ENCODE data around the gene ZNF385A. TPM values are rescaled to one million over a fixed set of nuclear protein-coding genes. Genes with fewer than 3 reads are reported as not detected.
A peak's percentile ranks its signal among the peaks of the same experiment; 100 is the strongest.

The ZNF385A gene
- polyA plus RNA-seq, 1 donor from 2014 or later = 0.46 TPM

GRCh38 chr12:54419088-54419887 is 34.8 kb upstream of the ZNF385A start, which contains the start of gene ITGA5:
Gene ITGA5 (minus strand): TSS chr12:54419266. CDS start chr12:54419198, 68 bp downstream.
- H2AFZ ChIP-seq (ENCODE audit: low read depth, low read length) = no peak within 1 kb of the TSS
- H3K9ac ChIP-seq (ENCODE audit: low read length) = no peak within 1 kb of the TSS
- no peaks in the 10 kb centered on the region for H4K20me1 ChIP-seq (ENCODE audit: insufficient read depth)
- no peak within 1 kb of the TSS for H3K27ac ChIP-seq (ENCODE audit: low read length)
- no peaks in the 10 kb centered on the region for H3F3A ChIP-seq (ENCODE audit: insufficient read depth, low read length, poor library complexity, severe bottlenecking)
- no peaks in the 10 kb centered on the region for H3K9me3 ChIP-seq (ENCODE audit: low read length)
- H3K9me2 ChIP-seq (ENCODE audit: insufficient read depth, low read length) = no peaks in the 10 kb centered on the region
- H3K4me3 ChIP-seq (ENCODE audit: low read length) = peak within 1 kb of the TSS; percentile 54
- no peaks in the 10 kb centered on the region for H3K79me2 ChIP-seq (replicated peaks; ENCODE audit: insufficient read depth, low read length)
- no peak for TF ChIP-seq MXI1 (conservative IDR thresholded peaks at IDR 0.05; ENCODE audit: poor library complexity, severe bottlenecking)
- TF ChIP-seq RAD21 (conservative IDR thresholded peaks at IDR 0.05) = no peak
- TF ChIP-seq TAF1 (IDR thresholded peaks at IDR 0.05; ENCODE audit: low read depth) = no peak
- no peak for TF ChIP-seq CTCF (IDR thresholded peaks at IDR 0.05; ENCODE audit: poor library complexity, severe bottlenecking)
- TF ChIP-seq EZH2 (IDR thresholded peaks at IDR 0.05; ENCODE audit: borderline replicate concordance, insufficient read depth, low read length, poor library complexity, severe bottlenecking) = no peak
- no peak for TF ChIP-seq SMC3 (conservative IDR thresholded peaks at IDR 0.05; ENCODE audit: poor library complexity)
- no peak for TF ChIP-seq POLR2AphosphoS5 (IDR thresholded peaks at IDR 0.05)
- no peak for TF ChIP-seq REST (IDR thresholded peaks at IDR 0.05; ENCODE audit: borderline replicate concordance)
- TF ChIP-seq EP300 (conservative IDR thresholded peaks at IDR 0.05; ENCODE audit: poor library complexity, severe bottlenecking) = no peak
- no peak within 1 kb of the TSS for H3K4me2 ChIP-seq (ENCODE audit: low read length)
- H3K36me3 ChIP-seq (ENCODE audit: insufficient read depth, low read length) = no peaks in the 10 kb centered on the region
- H3K27me3 ChIP-seq (ENCODE audit: insufficient read depth, low read depth, low read length) = peaks cover 31% of the 10 kb centered on the region

GRCh38 chr12:54418441-54419087 is 34.0 kb upstream of the ZNF385A start:
- Histone ChIP-seq H3K79me2 (replicated peaks; ENCODE audit: insufficient read depth, low read length) (no peaks in the 10 kb centered on the region), H4K20me1 (ENCODE audit: insufficient read depth) (no peaks in the 10 kb centered on the region), H3F3A (ENCODE audit: insufficient read depth, low read length, poor library complexity, severe bottlenecking) (no peaks in the 10 kb centered on the region), H3K9me3 (ENCODE audit: low read length) (no peaks in the 10 kb centered on the region), H3K4me3 (ENCODE audit: low read length) (peak overlapping the region; percentile 54), H3K4me2 (ENCODE audit: low read length) (no peak overlapping the region), H3K27me3 (ENCODE audit: insufficient read depth, low read depth, low read length) (peaks cover 31% of the 10 kb centered on the region), H2AFZ (ENCODE audit: low read depth, low read length) (no peak overlapping the region), H3K27ac (ENCODE audit: low read length) (no peak overlapping the region), H3K36me3 (ENCODE audit: insufficient read depth, low read length) (no peaks in the 10 kb centered on the region), H3K9me2 (ENCODE audit: insufficient read depth, low read length) (no peaks in the 10 kb centered on the region), H3K9ac (ENCODE audit: low read length) (no peak overlapping the region)
- TF ChIP-seq CTCF (IDR thresholded peaks at IDR 0.05; ENCODE audit: poor library complexity, severe bottlenecking) (no peak), EP300 (conservative IDR thresholded peaks at IDR 0.05; ENCODE audit: poor library complexity, severe bottlenecking) (no peak), MXI1 (conservative IDR thresholded peaks at IDR 0.05; ENCODE audit: poor library complexity, severe bottlenecking) (no peak), REST (IDR thresholded peaks at IDR 0.05; ENCODE audit: borderline replicate concordance) (no peak), TAF1 (IDR thresholded peaks at IDR 0.05; ENCODE audit: low read depth) (no peak), SMC3 (conservative IDR thresholded peaks at IDR 0.05; ENCODE audit: poor library complexity) (no peak), EZH2 (IDR thresholded peaks at IDR 0.05; ENCODE audit: borderline replicate concordance, insufficient read depth, low read length, poor library complexity, severe bottlenecking) (no peak), POLR2AphosphoS5 (IDR thresholded peaks at IDR 0.05) (no peak), RAD21 (conservative IDR thresholded peaks at IDR 0.05) (no peak)
